ENCODE measurements around the gene HNRNPF.
A peak's percentile ranks its signal among the peaks of the same experiment; 100 is the strongest.

HNRNPF gene

DNA sequence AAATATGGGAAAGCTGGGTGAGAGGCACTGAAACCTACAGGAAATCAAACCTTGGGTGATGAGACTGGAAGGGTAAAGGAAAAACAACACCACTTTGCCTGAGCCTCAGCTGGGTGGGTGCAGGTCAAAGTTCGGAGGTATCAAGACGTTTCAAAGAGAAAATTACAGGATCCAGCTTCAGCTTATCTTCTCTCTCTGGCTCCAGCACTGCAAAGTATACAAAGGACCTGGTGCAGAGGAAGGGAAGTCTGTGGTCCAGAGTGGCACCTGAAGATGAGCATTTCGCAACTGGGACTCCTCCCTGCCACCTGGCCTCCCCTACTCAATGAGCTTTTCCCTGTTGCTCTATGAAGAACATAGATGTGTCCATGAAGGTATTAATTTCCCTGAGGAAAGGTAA, 44.0 kb downstream of the HNRNPF start:
- Mint-ChIP-seq H3K4me3 (no peak overlapping the region), H3K36me3 (ENCODE audit: low read depth) (peaks cover 6% of the 10 kb centered on the region), H3K27me3 (ENCODE audit: low read depth) (no peaks in the 10 kb centered on the region), H3K27ac (no peak overlapping the region), H3K9me3 (no peaks in the 10 kb centered on the region), H3K4me1 (ENCODE audit: low read depth) (peaks cover 16% of the 10 kb centered on the region)

- H3K27me3 Mint-ChIP-seq (ENCODE audit: low read depth), result no peaks in the 10 kb centered on the region
- peaks cover 17% of the 10 kb centered on the region for H3K4me1 Mint-ChIP-seq (ENCODE audit: low read depth)
- H3K9me3 Mint-ChIP-seq, result no peaks in the 10 kb centered on the region
- peak overlapping the region; percentile 97 for H3K27ac Mint-ChIP-seq
- H3K36me3 Mint-ChIP-seq (ENCODE audit: low read depth), result peaks cover 7% of the 10 kb centered on the region
- peak overlapping the region; percentile 97 for H3K4me3 Mint-ChIP-seq
Measured at GRCh38 chr10:43362191-43362839, 46.7 kb downstream of the HNRNPF start.

- H3K27me3 Mint-ChIP-seq (ENCODE audit: low read depth), result no peaks in the 10 kb centered on the region
- peaks cover 7% of the 10 kb centered on the region for H3K36me3 Mint-ChIP-seq (ENCODE audit: low read depth)
- H3K4me1 Mint-ChIP-seq (ENCODE audit: low read depth), result peaks cover 17% of the 10 kb centered on the region
- H3K4me3 Mint-ChIP-seq, result peak overlapping the region; percentile 97
- no peaks in the 10 kb centered on the region for H3K9me3 Mint-ChIP-seq
- peak overlapping the region; percentile 97 for H3K27ac Mint-ChIP-seq
Measured at GRCh38 chr10:43361547-43362190, 47.3 kb downstream of the HNRNPF start.

- peak overlapping the region; percentile 67 for H3K4me3 Mint-ChIP-seq
- peak overlapping the region; percentile 78 for H3K27ac Mint-ChIP-seq
- H3K36me3 Mint-ChIP-seq (ENCODE audit: low read depth), result peaks cover 7% of the 10 kb centered on the region
- peaks cover 26% of the 10 kb centered on the region for H3K4me1 Mint-ChIP-seq (ENCODE audit: low read depth)
- H3K9me3 Mint-ChIP-seq, result no peaks in the 10 kb centered on the region
- H3K27me3 Mint-ChIP-seq (ENCODE audit: low read depth), result no peaks in the 10 kb centered on the region
Measured at GRCh38 chr10:43360086-43360485, 48.9 kb downstream of the HNRNPF start.

DNA sequence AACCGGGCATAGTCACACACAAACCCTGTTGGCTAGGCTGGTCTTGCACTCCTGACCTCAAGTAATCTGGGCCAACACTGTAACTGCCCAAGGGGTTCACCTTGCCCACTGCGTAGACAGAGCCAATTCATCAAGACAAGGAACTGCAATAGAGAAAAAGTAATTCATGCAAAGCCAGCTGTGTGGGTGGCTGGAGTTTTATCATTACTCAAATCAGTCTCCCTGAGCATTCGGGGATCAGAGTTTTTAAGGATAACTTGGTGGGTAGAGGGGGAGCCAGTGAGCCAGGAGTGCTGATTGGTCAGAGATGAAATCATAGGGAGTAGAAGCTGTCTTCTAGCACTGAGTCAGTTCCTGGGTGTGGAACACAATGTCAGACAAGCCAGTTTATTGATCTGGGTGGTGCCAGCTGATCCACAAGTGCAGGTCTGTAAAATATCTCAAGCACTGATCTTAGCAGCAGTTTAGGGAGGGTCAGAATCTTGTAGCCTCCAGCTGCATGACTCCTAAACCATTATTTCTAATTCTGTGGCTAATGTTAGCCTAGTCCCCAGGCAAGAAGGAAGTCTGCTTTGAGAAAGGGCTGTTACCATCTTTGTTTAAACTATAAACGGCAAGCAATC, 53.1 kb downstream of the HNRNPF start:
- H3K4me3 Mint-ChIP-seq, result no peak overlapping the region
- no peaks in the 10 kb centered on the region for H3K9me3 Mint-ChIP-seq
- peak overlapping the region; percentile 87 for H3K27ac Mint-ChIP-seq
- peaks cover 19% of the 10 kb centered on the region for H3K4me1 Mint-ChIP-seq (ENCODE audit: low read depth)
- H3K27me3 Mint-ChIP-seq (ENCODE audit: low read depth), result peaks cover 12% of the 10 kb centered on the region
- peaks cover 5% of the 10 kb centered on the region for H3K36me3 Mint-ChIP-seq (ENCODE audit: low read depth)

DNA sequence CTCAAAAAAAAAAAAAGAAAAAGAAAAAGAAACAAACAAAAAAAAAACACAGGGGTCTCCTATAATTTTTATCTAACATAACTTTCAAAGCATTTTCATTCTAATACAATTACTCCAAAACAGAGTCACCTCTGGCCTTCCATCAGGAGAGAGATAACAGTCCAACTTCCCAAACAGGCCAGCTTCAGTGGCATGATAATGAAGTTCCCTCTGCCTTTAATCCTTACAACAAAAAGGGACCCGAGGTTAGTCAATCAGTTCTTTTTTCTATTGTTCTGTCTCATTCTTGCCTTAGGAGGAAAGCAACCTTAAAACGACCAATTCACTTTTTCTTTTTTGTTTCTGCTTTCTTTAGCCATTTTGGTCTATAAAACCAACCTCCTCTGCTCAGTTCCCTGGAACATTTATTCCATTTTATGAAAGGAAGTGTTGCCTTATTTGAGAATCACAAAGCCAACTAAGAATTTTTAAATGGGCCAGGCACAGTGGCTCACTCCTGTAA, 54.1 kb downstream of the HNRNPF start:
- H3K4me3 Mint-ChIP-seq, result no peak overlapping the region
- no peaks in the 10 kb centered on the region for H3K9me3 Mint-ChIP-seq
- peaks cover 20% of the 10 kb centered on the region for H3K27me3 Mint-ChIP-seq (ENCODE audit: low read depth)
- H3K4me1 Mint-ChIP-seq (ENCODE audit: low read depth), result peaks cover 21% of the 10 kb centered on the region
- peaks cover under 1% of the 10 kb centered on the region for H3K36me3 Mint-ChIP-seq (ENCODE audit: low read depth)
- no peak overlapping the region for H3K27ac Mint-ChIP-seq

DNA sequence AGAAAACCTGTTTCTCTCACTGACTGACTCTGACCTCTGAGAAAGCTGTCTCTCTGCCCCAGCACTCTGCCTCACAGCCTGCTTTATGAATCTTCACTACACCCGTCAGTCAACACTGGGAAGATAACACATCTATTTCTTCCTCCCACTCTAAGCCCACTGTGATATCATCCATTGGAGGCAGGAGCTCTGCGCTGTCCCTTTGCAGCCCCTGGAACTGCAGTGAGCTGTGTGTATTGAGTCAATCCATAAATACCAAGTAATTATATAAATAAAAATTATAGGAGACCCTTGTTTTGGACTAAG, 54.7 kb downstream of the HNRNPF start:
- H3K4me1 Mint-ChIP-seq (ENCODE audit: low read depth), result peaks cover 20% of the 10 kb centered on the region
- H3K27ac Mint-ChIP-seq, result peak overlapping the region; percentile 13
- H3K9me3 Mint-ChIP-seq, result no peaks in the 10 kb centered on the region
- no peaks in the 10 kb centered on the region for H3K36me3 Mint-ChIP-seq (ENCODE audit: low read depth)
- no peak overlapping the region for H3K4me3 Mint-ChIP-seq
- peaks cover 20% of the 10 kb centered on the region for H3K27me3 Mint-ChIP-seq (ENCODE audit: low read depth)

GRCh38 chr10:43353495-43354329, 55.3 kb downstream of the HNRNPF start:
- peaks cover 21% of the 10 kb centered on the region for H3K4me1 Mint-ChIP-seq (ENCODE audit: low read depth)
- H3K9me3 Mint-ChIP-seq, result no peaks in the 10 kb centered on the region
- peak overlapping the region; percentile 13 for H3K27ac Mint-ChIP-seq
- peaks cover under 1% of the 10 kb centered on the region for H3K36me3 Mint-ChIP-seq (ENCODE audit: low read depth)
- no peak overlapping the region for H3K4me3 Mint-ChIP-seq
- peaks cover 21% of the 10 kb centered on the region for H3K27me3 Mint-ChIP-seq (ENCODE audit: low read depth)

- Mint-ChIP-seq H3K4me1 (ENCODE audit: low read depth) (peaks cover 28% of the 10 kb centered on the region), H3K27me3 (ENCODE audit: low read depth) (peaks cover 24% of the 10 kb centered on the region), H3K9me3 (no peaks in the 10 kb centered on the region), H3K27ac (no peak overlapping the region), H3K4me3 (no peak overlapping the region), H3K36me3 (ENCODE audit: low read depth) (peaks cover 5% of the 10 kb centered on the region)
Measured at GRCh38 chr10:43352951-43353350, 56.0 kb downstream of the HNRNPF start.

GRCh38 chr10:43351301-43351700, 57.7 kb downstream of the HNRNPF start:
- H3K27me3 Mint-ChIP-seq (ENCODE audit: low read depth), result peaks cover 24% of the 10 kb centered on the region
- H3K9me3 Mint-ChIP-seq, result no peaks in the 10 kb centered on the region
- no peak overlapping the region for H3K27ac Mint-ChIP-seq
- H3K36me3 Mint-ChIP-seq (ENCODE audit: low read depth), result peaks cover 5% of the 10 kb centered on the region
- peaks cover 35% of the 10 kb centered on the region for H3K4me1 Mint-ChIP-seq (ENCODE audit: low read depth)
- H3K4me3 Mint-ChIP-seq, result no peak overlapping the region

DNA sequence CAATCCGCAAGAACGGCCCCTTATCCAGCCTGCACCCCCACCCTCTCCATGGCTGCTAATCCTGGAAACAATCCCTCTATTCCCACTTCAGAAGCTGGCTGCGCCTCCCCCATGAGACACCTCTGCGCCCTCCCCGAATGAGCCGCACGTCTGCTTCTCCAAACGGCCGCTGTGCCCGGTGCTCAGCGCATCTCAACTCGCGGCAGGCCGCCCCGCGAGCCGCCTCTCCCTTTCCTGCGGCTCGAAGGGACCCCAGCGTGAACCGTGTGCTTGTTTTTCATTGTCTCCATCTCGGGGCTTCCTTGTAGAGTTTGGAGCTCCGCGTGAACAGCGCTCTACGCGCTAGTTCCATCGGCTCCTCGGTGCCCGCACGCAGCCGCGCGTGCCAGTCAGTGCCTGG, 58.3 kb downstream of the HNRNPF start:
- no peak overlapping the region for H3K27ac Mint-ChIP-seq
- peaks cover 5% of the 10 kb centered on the region for H3K36me3 Mint-ChIP-seq (ENCODE audit: low read depth)
- no peaks in the 10 kb centered on the region for H3K9me3 Mint-ChIP-seq
- peaks cover 24% of the 10 kb centered on the region for H3K27me3 Mint-ChIP-seq (ENCODE audit: low read depth)
- H3K4me3 Mint-ChIP-seq, result peak overlapping the region; percentile 8
- H3K4me1 Mint-ChIP-seq (ENCODE audit: low read depth), result peaks cover 30% of the 10 kb centered on the region

GRCh38 chr10:43350156-43350555, 58.8 kb downstream of the HNRNPF start:
- Mint-ChIP-seq H3K36me3 (ENCODE audit: low read depth) (peaks cover 5% of the 10 kb centered on the region), H3K4me3 (no peak overlapping the region), H3K9me3 (no peaks in the 10 kb centered on the region), H3K4me1 (ENCODE audit: low read depth) (peaks cover 29% of the 10 kb centered on the region), H3K27ac (no peak overlapping the region), H3K27me3 (ENCODE audit: low read depth) (peaks cover 24% of the 10 kb centered on the region)

DNA sequence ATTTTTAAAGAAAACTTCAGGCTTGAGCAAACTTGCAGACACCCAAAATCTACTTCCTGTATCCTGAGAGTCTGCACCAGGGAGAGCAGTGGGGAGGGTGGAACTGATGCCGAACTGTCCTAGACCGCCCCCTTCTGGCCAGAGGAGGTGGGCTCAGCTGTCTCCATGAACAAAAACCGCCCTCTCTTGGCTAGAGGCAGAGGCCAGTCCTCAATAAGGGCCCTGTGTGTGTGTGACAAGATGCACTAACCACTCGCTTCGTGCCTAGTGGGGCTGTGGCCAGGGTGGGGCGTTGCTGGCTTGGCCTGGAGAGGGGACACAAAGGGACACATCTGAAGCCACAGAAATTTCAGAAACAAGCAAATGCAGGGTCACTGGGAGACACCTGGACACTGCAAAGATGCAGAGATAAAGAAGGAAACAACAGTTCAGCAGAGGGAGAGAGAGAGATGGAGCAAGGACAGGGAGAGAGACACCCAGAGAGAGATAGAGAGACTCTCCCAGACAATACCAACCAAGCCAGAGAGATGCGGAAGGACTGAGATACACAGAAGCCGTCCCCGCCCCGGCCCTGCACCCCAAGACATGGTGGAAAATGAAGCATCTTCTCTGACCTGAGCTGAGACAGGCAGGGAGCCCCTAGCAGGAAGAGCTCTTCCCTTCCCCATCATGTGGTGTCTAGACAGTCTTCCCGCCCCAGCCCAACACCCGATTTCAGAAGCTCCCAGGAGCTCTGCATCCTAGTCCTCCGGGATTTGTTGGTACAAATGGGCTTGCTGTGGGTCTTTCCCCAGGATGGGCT, 60.3 kb downstream of the HNRNPF start:
- H3K4me3 Mint-ChIP-seq, result peak overlapping the region; percentile 12
- peaks cover 19% of the 10 kb centered on the region for H3K27me3 Mint-ChIP-seq (ENCODE audit: low read depth)
- H3K36me3 Mint-ChIP-seq (ENCODE audit: low read depth), result peaks cover 5% of the 10 kb centered on the region
- H3K9me3 Mint-ChIP-seq, result no peaks in the 10 kb centered on the region
- peaks cover 36% of the 10 kb centered on the region for H3K4me1 Mint-ChIP-seq (ENCODE audit: low read depth)
- peak overlapping the region; percentile 82 for H3K27ac Mint-ChIP-seq

DNA sequence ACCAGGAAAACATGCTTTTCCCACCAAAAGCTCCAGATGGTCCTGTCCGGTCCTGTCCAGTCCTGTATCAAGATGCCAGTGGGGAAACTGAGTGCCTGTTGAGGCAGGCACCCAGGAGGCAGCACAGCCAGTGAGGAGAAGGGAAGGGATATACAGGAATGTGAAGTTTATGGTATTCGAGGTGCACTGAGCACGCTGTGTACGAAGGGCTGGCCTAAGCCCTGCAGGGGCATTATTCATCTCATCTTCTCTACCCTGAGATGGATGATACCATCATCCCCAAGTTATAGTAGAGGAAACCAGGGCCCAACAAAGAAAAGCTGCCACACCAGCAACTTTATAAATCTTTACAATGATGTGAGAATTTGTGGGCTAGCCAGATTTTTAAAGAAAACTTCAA, 61.0 kb downstream of the HNRNPF start:
- H3K27ac Mint-ChIP-seq, result no peak overlapping the region
- no peaks in the 10 kb centered on the region for H3K9me3 Mint-ChIP-seq
- H3K4me3 Mint-ChIP-seq, result no peak overlapping the region
- H3K4me1 Mint-ChIP-seq (ENCODE audit: low read depth), result peaks cover 37% of the 10 kb centered on the region
- peaks cover 5% of the 10 kb centered on the region for H3K36me3 Mint-ChIP-seq (ENCODE audit: low read depth)
- peaks cover 16% of the 10 kb centered on the region for H3K27me3 Mint-ChIP-seq (ENCODE audit: low read depth)

Measured in T-helper 1 cell treated with Interleukin-12 subunit alpha and Interleukin-12 subunit beta and Interleukin-4 antibody, amounts not matched to agents 30 μg/mL and 1 μg/mL, for 36 hours (primary cell).